GM12878 (cell line): ENCODE data around the gene CLTCL1. TPM values are rescaled to one million over a fixed set of nuclear protein-coding genes. Genes with fewer than 3 reads are reported as not detected.

ENCODE experiments used
- ATF2 ChIP-seq: IDR thresholded peaks from 2 replicates; pipeline ENCODE4 v1.6.1; 2012; ENCODE audit warnings: low read length, inconsistent platforms
- BCLAF1 ChIP-seq: fragments of 450-650 bp; IDR thresholded peaks from 2 replicates; pipeline ENCODE4 v1.6.1; 2017; ENCODE audit warnings: antibody characterized with exemption, mild to moderate bottlenecking, moderate library complexity
- CBX5 ChIP-seq: sonication (generic); IDR thresholded peaks from 2 replicates; pipeline ENCODE4 v1.6.1; 2016; ENCODE audit warnings: low read depth, moderate library complexity, mild to moderate bottlenecking, inconsistent platforms
- CHD4 ChIP-seq: fragments of 200-600 bp; sonication (generic); IDR thresholded peaks from 2 replicates; pipeline ENCODE4 v1.6.1; 2016; ENCODE audit warnings: mild to moderate bottlenecking
- DPF2 ChIP-seq: fragments of 450-650 bp; IDR thresholded peaks from 2 replicates; pipeline ENCODE4 v1.6.1; 2017; ENCODE audit warnings: mild to moderate bottlenecking
- ELK1 ChIP-seq: IDR thresholded peaks from 2 replicates; pipeline ENCODE4 v1.6.1; 2012; ENCODE audit warnings: low read depth, low read length, improper control_type of control experiment
- FOS ChIP-seq: IDR thresholded peaks from 3 replicates; pipeline ENCODE4 v1.6.1; 2011; ENCODE audit warnings: borderline replicate concordance; ENCODE audit not compliant: insufficient read length; ENCODE audit errors: extremely low read depth
- FOXK2 ChIP-seq: fragments of 450-650 bp; IDR thresholded peaks from 2 replicates; pipeline ENCODE4 v1.6.1; 2017; ENCODE audit warnings: mild to moderate bottlenecking, moderate library complexity
- MAX ChIP-seq: IDR thresholded peaks from 2 replicates; pipeline ENCODE4 v1.6.1; 2012; ENCODE audit warnings: low read depth, low read length, improper control_type of control experiment
- MEF2B ChIP-seq: fragments of 450-650 bp; IDR thresholded peaks from 2 replicates; pipeline ENCODE4 v1.6.1; 2018; ENCODE audit warnings: mild to moderate bottlenecking, moderate library complexity; ENCODE audit not compliant: partially characterized antibody, poor library complexity, severe bottlenecking
- NR2F1 ChIP-seq: fragments of 450-650 bp; conservative IDR thresholded peaks from 2 replicates; pipeline ENCODE4 v1.6.1; 2017; ENCODE audit warnings: mild to moderate bottlenecking
- POLR2AphosphoS5 ChIP-seq: IDR thresholded peaks from 2 replicates; pipeline ENCODE4 v1.6.1; 2011; ENCODE audit warnings: mild to moderate bottlenecking, low read length, inconsistent platforms
- SMC3 ChIP-seq: IDR thresholded peaks from 2 replicates; pipeline ENCODE4 v1.6.1; 2011; ENCODE audit warnings: low read length, improper control_type of control experiment, borderline replicate concordance
- SUPT20H ChIP-seq: IDR thresholded peaks from 2 replicates; pipeline ENCODE4 v1.6.1; 2011; ENCODE audit warnings: low read depth, mild to moderate bottlenecking, low read length, moderate library complexity, borderline replicate concordance; ENCODE audit not compliant: control insufficient read depth
- TCF3 ChIP-seq: IDR thresholded peaks from 2 replicates; pipeline ENCODE4 v1.6.1; 2012; ENCODE audit warnings: low read depth, mild to moderate bottlenecking, low read length, borderline replicate concordance; ENCODE audit not compliant: insufficient read depth
- USF2 ChIP-seq: IDR thresholded peaks from 2 replicates; pipeline ENCODE4 v1.6.1; 2011; ENCODE audit warnings: low read depth, low read length, improper control_type of control experiment, borderline replicate concordance
- YY1 ChIP-seq: IDR thresholded peaks from 2 replicates; pipeline ENCODE4 v1.6.1; 2011; ENCODE audit warnings: low read depth, mild to moderate bottlenecking, low read length
- ZBTB4 ChIP-seq: fragments of 450-650 bp; formaldehyde crosslinking; IDR thresholded peaks from 2 replicates; pipeline ENCODE4 v1.4.0; 2022; ENCODE audit warnings: mild to moderate bottlenecking, moderate library complexity
- ZNF207 ChIP-seq: fragments of 450-650 bp; IDR thresholded peaks from 2 replicates; pipeline ENCODE4 v1.6.1; 2014; ENCODE audit warnings: antibody characterized with exemption, mild to moderate bottlenecking, borderline replicate concordance
- polyA plus RNA-seq, 11 experiments: library from polyadenylated mRNA; depleted of rRNA in 4 of 11; unstranded in 6 of 11; stranded (reverse) in 5 of 11; fragments of >200 nt; fragmentation: Nextera tagmentation in 4 of 11; fragmentation: Illumina TruSeq in 1 of 11; extraction: Ambion mirVana in 4 of 11; extraction: Trizol in 1 of 11; gene quantifications; 1 replicate in 1 of 11; 2 replicates in 10 of 11; pipeline versions ENCODE4 v1.2.1 to v1.2.3, GENCODE V29; 2011 to 2016; ENCODE audit warnings: inconsistent platforms in 2 of 11, missing spikeins in 2 of 11, low read depth in 1 of 11
- total RNA-seq, 4 experiments: library from RNA; depleted of rRNA in 3 of 4; stranded (reverse); fragments of >200 nt in 3 of 4; fragmentation: Illumina TruSeq in 1 of 4; extraction: Trizol in 1 of 4; gene quantifications; 2 replicates each; pipeline versions ENCODE4 v1.2.1 to v1.2.3, GENCODE V29; 2013 to 2021

CLTCL1 gene
- total and polyA plus RNA-seq, 10 of the 15 experiments (the other 5 are each of a cell fraction or from before 2014, with no cell fraction given) = under 0.01 to 0.35 (median 0.12) TPM; not detected in 2

- TF ChIP-seq ATF2 (no peak), SMC3 (no peak), ZNF207 (no peak), MEF2B (no peak), POLR2AphosphoS5 (no peak), YY1 (no peak), USF2 (no peak), NR2F1 (0 out of 2 replicates have a peak, but pooled peaks have one; percentile 9), BCLAF1 (no peak), FOS (no peak), CHD4 (no peak), DPF2 (peak; percentile 37; the same call in 1 of the 2 replicates), ELK1 (no peak), ZBTB4 (CRISPR knock-in tag) (no peak), FOXK2 (no peak), MAX (no peak), SUPT20H (no peak), TCF3 (0 out of 2 replicates have a peak, but pooled peaks have one; percentile 11), CBX5 (no peak)
Observed at GRCh38 chr22:19178065-19178656, 113.4 kb downstream of the CLTCL1 start (continued).
